Measurements from ENCODE around the gene SPACA6. TPM values are rescaled to one million over a fixed set of nuclear protein-coding genes. Genes with fewer than 3 reads are reported as not detected.
A peak's percentile ranks its signal among the peaks of the same experiment; 100 is the strongest.

The SPACA6 gene
- total RNA-seq (2011; cell fraction: chromatin; rRNA removed; ENCODE audit: low replicate concordance) = 25.4 and 53.9 TPM in 2 replicates
- total RNA-seq (2011; cell fraction: nucleolus; rRNA removed) = 33.2 and 42.4 TPM in 2 replicates
- 38.6 and 44.8 TPM in 2 replicates for total RNA-seq (2011; cell fraction: nucleoplasm; rRNA removed)
- 11.4 and 15.6 TPM in 2 replicates for total RNA-seq (2014; rRNA removed)
- total RNA-seq (2014; rRNA removed; fragmentation: Illumina TruSeq; extraction: Trizol) = 3.0 and 3.4 TPM in 2 replicates
- total RNA-seq (2015; rRNA removed; fragmentation: Illumina TruSeq; extraction: Trizol) = 5.8 TPM in 2 replicates
- total RNA-seq (2021) = 14.2 and 16.2 TPM in 2 replicates
- 7.3 and 10.9 TPM in 2 replicates for polyA plus RNA-seq (2011; rRNA removed)
- 5.7 and 10.0 TPM in 2 replicates for polyA plus RNA-seq (2011; cell fraction: cytosol; rRNA removed)
- 60.9 and 80.4 TPM in 2 replicates for polyA plus RNA-seq (2011; cell fraction: nucleus; rRNA removed)
- polyA plus RNA-seq (2012) = 17.3 and 20.1 TPM in 2 replicates
- 5.9 and 6.2 TPM in 2 replicates for polyA plus RNA-seq (2014; fragmentation: Illumina TruSeq; extraction: Trizol)
- 1 to 10 TPM; 1.3 to 1.4 TPM for polyA plus RNA-seq (2014; fragmentation: Nextera tagmentation; extraction: Ambion mirVana)
- polyA plus RNA-seq (2014; rRNA removed) = 17.3 and 27.0 TPM in 2 replicates
- 3.5 and 4.2 TPM in 2 replicates for polyA minus RNA-seq (2011; rRNA and poly(A)+ RNA removed)
- polyA minus RNA-seq (2011; cell fraction: cytosol; rRNA and poly(A)+ RNA removed) = 1.4 and 5.6 TPM in 2 replicates
- polyA minus RNA-seq (2011; cell fraction: nucleus; rRNA and poly(A)+ RNA removed) = 13.5 and 14.4 TPM in 2 replicates
- percentile 71 among the genes with signal in this experiment for Bru-seq, nascent RNA
- percentile 65 among the genes with signal in this experiment for BruChase-seq, experiment 1, labeled RNA remaining after a 2-hour chase
- percentile 63 among the genes with signal in this experiment for BruChase-seq, experiment 2, labeled RNA remaining after a 6-hour chase
- long read RNA-seq, experiment 1, partial matches to known transcripts = 7 of 14 reads
- long read RNA-seq, experiment 1, other reads (novel, unspliced or antisense) = 7 of 14 reads
- long read RNA-seq, experiment 2, partial matches to known transcripts = 1 of 5 reads
- long read RNA-seq, experiment 2, other reads (novel, unspliced or antisense) = 3 of 5 reads
- long read RNA-seq, experiment 3, partial matches to known transcripts = 2 of 3 reads
- long read RNA-seq, experiment 3, other reads (novel, unspliced or antisense) = 0 of 3 reads

DNA sequence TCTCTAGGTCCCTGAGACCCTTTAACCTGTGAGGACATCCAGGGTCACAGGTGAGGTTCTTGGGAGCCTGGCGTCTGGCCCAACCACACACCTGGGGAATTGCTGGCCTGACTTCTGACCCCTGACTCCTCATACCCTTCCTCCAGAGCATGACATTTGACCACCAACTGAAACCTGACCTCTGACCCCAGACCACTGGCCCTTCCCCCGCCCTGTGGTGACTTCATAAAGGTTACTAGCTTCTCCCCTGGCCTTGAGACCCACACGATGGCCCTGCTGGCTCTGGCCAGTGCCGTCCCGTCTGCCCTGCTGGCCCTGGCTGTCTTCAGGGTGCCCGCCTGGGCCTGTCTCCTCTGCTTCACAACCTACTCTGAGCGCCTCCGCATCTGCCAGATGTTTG lies at the start of gene SPACA6:
Gene SPACA6, plus strand, starts transcription at position 71 of the 400 bp plus-strand sequence. Its CDS starts 197 bp downstream, at position 268.
- Histone ChIP-seq H3K4me2 (ENCODE audit: insufficient read depth, low read length) (peak within 1 kb of the TSS; percentile 66), H3K27me3 (ENCODE audit: control insufficient read depth in 2 of 2, insufficient read depth in 2 of 2, low read length in 2 of 2) (no peaks in the 10 kb centered on the region), H3K4me1 (replicated peaks in 1 of 2; ENCODE audit: control insufficient read depth in 2 of 2, insufficient read depth in 2 of 2, low read length in 2 of 2) (peaks cover 12 to 52% of the 10 kb centered on the region in 2 experiments), H3K9me3 (replicated peaks; ENCODE audit: control insufficient read depth, insufficient read depth, low read depth, low read length) (no peaks in the 10 kb centered on the region), H3K9me1 (ENCODE audit: control insufficient read depth, insufficient read depth, low read length) (no peaks in the 10 kb centered on the region), H3K79me2 (ENCODE audit: control insufficient read depth, insufficient read depth, low read length) (peaks cover 57% of the 10 kb centered on the region), H3K36me3 (ENCODE audit: control insufficient read depth, insufficient read depth, low read length) (peaks cover 50% of the 10 kb centered on the region), H2AFZ (ENCODE audit: low read depth, low read length) (no peak within 1 kb of the TSS), H3K27ac (ENCODE audit: extremely low read depth, low read depth, low read length) (peak within 1 kb of the TSS; percentile 69; the same call in 2 of the 3 replicates), H3K9ac (ENCODE audit: insufficient read depth in 1 of 2, low read depth in 2 of 2, low read length in 2 of 2) (peak within 1 kb of the TSS; percentile 59 to 86; a peak in 3 of 4 replicates), H4K20me1 (replicated peaks; ENCODE audit: control insufficient read depth, insufficient read depth, low read length) (no peaks in the 10 kb centered on the region), H3K4me3 (no peak within 1 kb of the TSS; the same call in 1 of the 2 replicates)
- ATAC-seq (no peak), DNase-seq (ENCODE audit: extremely low read depth in 1 of 4, low spot score in 3 of 4) (no peak), FAIRE-seq (no peak)
- WGBS (ENCODE audit: insufficient coverage, low coverage, missing lambda C conversion rate) = 79% methylated on average over 2 of the region's 8 CpGs
- ChIA-PET POLR2A (no interaction called here), CTCF (ENCODE audit: low intra/inter-chr PET ratio) (no interaction called here)
- in situ Hi-C loops (cut with MboI) (no loop called here), intact Hi-C loops (cut with micrococcal nuclease) (no loop called here)
- BruUV-seq (replicated peaks) = no TSS peak
- TF ChIP-seq ZKSCAN1 (IDR thresholded peaks at IDR 0.05; ENCODE audit: low read depth, low read length) (no peak), GABPA (tag; conservative IDR thresholded peaks at IDR 0.05; ENCODE audit: low read depth) (no peak), ZNF830 (CRISPR knock-in tag; IDR thresholded peaks at IDR 0.05) (no peak), NR2C2 (CRISPR knock-in tag; IDR thresholded peaks at IDR 0.05) (peak; percentile 81), NR2C2 (tag; IDR thresholded peaks at IDR 0.05) (0 out of 2 replicates have a peak, but pooled peaks have one; percentile 50), NR2C1 (IDR thresholded peaks at IDR 0.05) (peak; percentile 85), NR2C1 (tag; IDR thresholded peaks at IDR 0.05) (peak; percentile 82), HCFC1 (IDR thresholded peaks at IDR 0.05; ENCODE audit: low read depth, low read length) (no peak), MXD1 (CRISPR knock-in tag; IDR thresholded peaks at IDR 0.05; ENCODE audit: borderline replicate concordance, poor library complexity, severe bottlenecking) (no peak), HMG20A (CRISPR knock-in tag; conservative IDR thresholded peaks at IDR 0.05) (no peak), MCM7 (IDR thresholded peaks at IDR 0.05) (no peak), NCOA1 (IDR thresholded peaks at IDR 0.05; ENCODE audit: low read depth) (no peak), POLR2AphosphoS2 (IDR thresholded peaks at IDR 0.05; ENCODE audit: low read length) (no peak), RAD21 (CRISPR knock-in tag; conservative IDR thresholded peaks at IDR 0.05 in 1 of 2, IDR thresholded peaks at IDR 0.05 in 1 of 2) (no peak), HNRNPUL1 (IDR thresholded peaks at IDR 0.05; ENCODE audit: low read length) (no peak), MTF1 (CRISPR knock-in tag; IDR thresholded peaks at IDR 0.05; ENCODE audit: borderline replicate concordance) (no peak), SAP30 (IDR thresholded peaks at IDR 0.05; ENCODE audit: borderline replicate concordance, insufficient read depth, low read depth, low read length, poor library complexity, severe bottlenecking) (no peak)
- TF ChIP-seq, protein P1, sequence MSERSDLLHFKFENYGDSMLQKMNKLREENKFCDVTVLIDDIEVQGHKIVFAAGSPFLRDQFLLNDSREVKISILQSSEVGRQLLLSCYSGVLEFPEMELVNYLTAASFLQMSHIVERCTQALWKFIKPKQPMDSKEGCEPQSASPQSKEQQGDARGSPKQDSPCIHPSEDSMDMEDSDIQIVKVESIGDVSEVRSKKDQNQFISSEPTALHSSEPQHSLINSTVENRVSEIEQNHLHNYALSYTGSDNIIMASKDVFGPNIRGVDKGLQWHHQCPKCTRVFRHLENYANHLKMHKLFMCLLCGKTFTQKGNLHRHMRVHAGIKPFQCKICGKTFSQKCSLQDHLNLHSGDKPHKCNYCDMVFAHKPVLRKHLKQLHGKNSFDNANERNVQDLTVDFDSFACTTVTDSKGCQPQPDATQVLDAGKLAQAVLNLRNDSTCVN (CRISPR knock-in tag; IDR thresholded peaks at IDR 0.05) = no peak
